GM23338 (cell line): ENCODE results near the gene INPP1. TPM values are rescaled to one million over a fixed set of nuclear protein-coding genes. Genes with fewer than 3 reads are reported as not detected.

Experiments used
- ATAC-seq: fragments of 200-7000 bp; cut with Tn5 transposase; 3 replicates; pipeline ENCODE4 v1.9.1; 2020
- DNase-seq: peaks from one replicate; pipeline ENCODE4 v3.0.0-alpha.2; 2015; ENCODE audit warnings: low spot score
- H2AFZ ChIP-seq: fragments of 200-600 bp; sonication (generic); 2 replicates; pipeline ENCODE4 v1.8.0; 2016; ENCODE audit warnings: antibody characterized with exemption, mild to moderate bottlenecking, moderate library complexity
- H3F3A ChIP-seq: fragments of 200-600 bp; sonication (generic); replicated peaks from 2 replicates; pipeline ENCODE4 v1.8.0; 2017; ENCODE audit warnings: antibody characterized with exemption, mixed run types, low read depth
- H3K27ac ChIP-seq: fragments of 200-600 bp; sonication (generic); 2 replicates; pipeline ENCODE4 v1.6.1; 2016; ENCODE audit warnings: low read depth
- H3K27me3 ChIP-seq: fragments of 200-600 bp; sonication (generic); 2 replicates; pipeline ENCODE4 v1.8.0; 2016; ENCODE audit warnings: mild to moderate bottlenecking, mixed run types, moderate library complexity; ENCODE audit not compliant: insufficient read depth
- H3K36me3 ChIP-seq: fragments of 200-600 bp; sonication (generic); 2 replicates; pipeline ENCODE4 v1.8.0; 2016; ENCODE audit warnings: mild to moderate bottlenecking; ENCODE audit not compliant: insufficient read depth
- H3K4me1 ChIP-seq: fragments of 200-600 bp; sonication (generic); 2 replicates; pipeline ENCODE4 v1.8.0; 2016; ENCODE audit warnings: mild to moderate bottlenecking, moderate library complexity; ENCODE audit not compliant: insufficient read depth
- H3K4me2 ChIP-seq: fragments of 200-600 bp; sonication (generic); 2 replicates; pipeline ENCODE4 v1.7.1; 2017; ENCODE audit warnings: mixed run types
- H3K4me3 ChIP-seq: fragments of 200-600 bp; sonication (generic); 2 replicates; pipeline ENCODE4 v1.6.1; 2016; ENCODE audit warnings: mixed run types
- H3K79me2 ChIP-seq: fragments of 200-600 bp; sonication (generic); replicated peaks from 2 replicates; pipeline ENCODE4 v1.8.0; 2017; ENCODE audit warnings: mild to moderate bottlenecking; ENCODE audit not compliant: insufficient read depth
- H3K9me2 ChIP-seq: fragments of 200-600 bp; sonication (generic); 2 replicates; pipeline ENCODE4 v1.8.0; 2017; ENCODE audit not compliant: insufficient read depth
- H4K20me1 ChIP-seq: fragments of 200-600 bp; sonication (generic); replicated peaks from 2 replicates; pipeline ENCODE4 v1.8.0; 2017; ENCODE audit warnings: mild to moderate bottlenecking; ENCODE audit not compliant: insufficient read depth
- H3K27ac Mint-ChIP-seq: 2 replicates; pipeline ENCODE4 v1.8.0; 2020; ENCODE audit warnings: inconsistent platforms, mild to moderate bottlenecking, moderate library complexity, mixed read lengths
- H3K27me3 Mint-ChIP-seq: 3 replicates; pipeline ENCODE4 v1.8.0; 2022; ENCODE audit warnings: low read depth, mild to moderate bottlenecking, moderate library complexity, mixed read lengths, inconsistent platforms; ENCODE audit not compliant: insufficient read depth, poor library complexity
- H3K36me3 Mint-ChIP-seq: 3 replicates; pipeline ENCODE4 v1.8.0; 2021; ENCODE audit warnings: low read depth, mild to moderate bottlenecking, inconsistent platforms, moderate library complexity, mixed read lengths
- H3K4me1 Mint-ChIP-seq: 3 replicates; pipeline ENCODE4 v1.8.0; 2020; ENCODE audit warnings: mild to moderate bottlenecking, inconsistent platforms, mixed read lengths
- H3K4me3 Mint-ChIP-seq: 3 replicates; pipeline ENCODE4 v1.8.0; 2021; ENCODE audit warnings: moderate library complexity, mild to moderate bottlenecking, inconsistent platforms, mixed read lengths
- H3K9me3 Mint-ChIP-seq: 3 replicates; pipeline ENCODE4 v1.8.0; 2020; ENCODE audit warnings: moderate library complexity, mild to moderate bottlenecking, inconsistent platforms, mixed read lengths
- CREB1 ChIP-seq: fragments of 250-450 bp; sonication (Bioruptor Pico); IDR thresholded peaks from 2 replicates; pipeline ENCODE4 v1.5.0; 2020; ENCODE audit warnings: low read depth, mild to moderate bottlenecking, moderate library complexity
- CTCF ChIP-seq, 2 experiments: fragments of 200-600 bp in 1 of 2; sonication (generic) in 1 of 2; conservative IDR thresholded peaks; 2 replicates each; pipeline versions ENCODE4 v1.5.1 to v1.6.1; 2016 to 2017; ENCODE audit warnings: antibody characterized with exemption in 2 of 2, low read depth in 2 of 2, mild to moderate bottlenecking in 2 of 2, moderate library complexity in 1 of 2
- ETS1 ChIP-seq: IDR thresholded peaks from 2 replicates; pipeline ENCODE4 v1.6.1; 2016; ENCODE audit warnings: antibody characterized with exemption
- EZH2 ChIP-seq: fragments of 200-600 bp; sonication (generic); IDR thresholded peaks from one replicate; pipeline ENCODE4 v1.8.0; 2017; ENCODE audit warnings: antibody characterized with exemption, mild to moderate bottlenecking, low read depth; ENCODE audit not compliant: unreplicated experiment
- EZH2phosphoT487 ChIP-seq: fragments of 200-600 bp; sonication (generic); IDR thresholded peaks from one replicate; pipeline ENCODE4 v1.8.1; 2018; ENCODE audit warnings: antibody characterized with exemption; ENCODE audit not compliant: unreplicated experiment
- JUNB ChIP-seq: IDR thresholded peaks from one replicate; pipeline ENCODE4 v1.6.1; 2016; ENCODE audit warnings: antibody characterized with exemption; ENCODE audit not compliant: unreplicated experiment
- NANOG ChIP-seq: IDR thresholded peaks from 2 replicates; pipeline ENCODE4 v1.6.1; 2016; ENCODE audit warnings: antibody characterized with exemption, borderline replicate concordance
- POLR2AphosphoS5 ChIP-seq: IDR thresholded peaks from 2 replicates; pipeline ENCODE4 v1.6.1; 2016; ENCODE audit warnings: antibody characterized with exemption, low read depth
- REST ChIP-seq: IDR thresholded peaks from one replicate; pipeline ENCODE4 v1.6.1; 2018; ENCODE audit warnings: antibody characterized with exemption; ENCODE audit not compliant: unreplicated experiment
- STAT1 ChIP-seq: IDR thresholded peaks from one replicate; pipeline ENCODE4 v1.6.1; 2016; ENCODE audit warnings: antibody characterized with exemption; ENCODE audit not compliant: unreplicated experiment
- ZNF114 ChIP-seq: fragments of 250-450 bp; sonication (Bioruptor Pico); IDR thresholded peaks from 2 replicates; pipeline ENCODE4 v1.5.0; 2020; ENCODE audit warnings: mild to moderate bottlenecking, moderate library complexity
- ZNF331 ChIP-seq: fragments of 250-450 bp; sonication (Bioruptor Pico); IDR thresholded peaks from 2 replicates; pipeline ENCODE4 v1.5.0; 2020; ENCODE audit warnings: low read depth, mild to moderate bottlenecking, moderate library complexity
- ZNF462 ChIP-seq: fragments of 250-450 bp; sonication (Bioruptor Pico); IDR thresholded peaks from 2 replicates; pipeline ENCODE4 v1.5.0; 2020; ENCODE audit warnings: mild to moderate bottlenecking, moderate library complexity
- polyA plus RNA-seq: library from polyadenylated mRNA; unstranded; fragments of >200 nt; fragmentation: Nextera tagmentation; extraction: Ambion mirVana; gene quantifications from 2 replicates; pipeline ENCODE4 v1.2.1, GENCODE V29; 2016
- total RNA-seq: library from RNA; depleted of rRNA; stranded (reverse); fragments of >200 nt; shearing (Covaris generic); gene quantifications from 2 replicates; pipeline ENCODE4 v1.2.3, GENCODE V29; 2014

Gene INPP1
- total and polyA plus RNA-seq, 2 experiments from 2014 or later = 2.6 to 6.5 TPM

GRCh38 chr2:190420801-190421200, 77.4 kb downstream of the INPP1 start:
- H3K36me3 ChIP-seq = no peaks in the 10 kb centered on the region
- H3K9me3 Mint-ChIP-seq = no peaks in the 10 kb centered on the region
- ATAC-seq (no peak), DNase-seq (no peak)
- peaks cover 5% of the 10 kb centered on the region; the same call in 2 of the 3 replicates for H3K4me1 Mint-ChIP-seq
- no peaks in the 10 kb centered on the region for H3K27me3 ChIP-seq
- H3K4me3 ChIP-seq = no peak overlapping the region
- no peak for TF ChIP-seq REST
- no peak for TF ChIP-seq NANOG
- no peak for TF ChIP-seq ZNF331 (CRISPR knock-in tag)
- TF ChIP-seq POLR2AphosphoS5 = no peak
- no peak for TF ChIP-seq JUNB
- no peak for TF ChIP-seq ZNF114 (CRISPR knock-in tag)
- no peak for TF ChIP-seq ZNF462
- TF ChIP-seq CTCF (conservative IDR thresholded peaks at IDR 0.05; ENCODE audit: low read depth in 2 of 2) = no peak
- TF ChIP-seq EZH2 = no peak
- TF ChIP-seq CREB1 (CRISPR knock-in tag) = no peak
- no peak for TF ChIP-seq ETS1
- no peak for TF ChIP-seq EZH2phosphoT487
- no peak for TF ChIP-seq STAT1
- H3K36me3 Mint-ChIP-seq = no peaks in the 10 kb centered on the region
- no peak overlapping the region for H3K4me3 Mint-ChIP-seq
- no peaks in the 10 kb centered on the region for H3K27me3 Mint-ChIP-seq
- no peak overlapping the region for H3K27ac ChIP-seq
- no peak overlapping the region for H3K27ac Mint-ChIP-seq
- H3K79me2 ChIP-seq = no peaks in the 10 kb centered on the region
- H4K20me1 ChIP-seq = no peaks in the 10 kb centered on the region
- no peak overlapping the region for H3K4me2 ChIP-seq
- no peak overlapping the region for H2AFZ ChIP-seq
- H3K9me2 ChIP-seq = no peaks in the 10 kb centered on the region
- no peaks in the 10 kb centered on the region for H3F3A ChIP-seq
- no peaks in the 10 kb centered on the region for H3K4me1 ChIP-seq
